HG03280 (cell line): ENCODE data around the gene ANKRD34A.
"Not testable (repeated sequence)": the region's sequence is repeated elsewhere in the genome, so short reads cannot be mapped to it uniquely, and the experiment has no call there.

Experiments
- ATAC-seq: cut with Tn5 transposase; IDR thresholded peaks from one replicate; pipeline ENCODE4 v1.9.1; 2021; ENCODE audit warnings: mild to moderate bottlenecking, moderate library complexity; ENCODE audit not compliant: unreplicated experiment

ANKRD34A gene

DNA sequence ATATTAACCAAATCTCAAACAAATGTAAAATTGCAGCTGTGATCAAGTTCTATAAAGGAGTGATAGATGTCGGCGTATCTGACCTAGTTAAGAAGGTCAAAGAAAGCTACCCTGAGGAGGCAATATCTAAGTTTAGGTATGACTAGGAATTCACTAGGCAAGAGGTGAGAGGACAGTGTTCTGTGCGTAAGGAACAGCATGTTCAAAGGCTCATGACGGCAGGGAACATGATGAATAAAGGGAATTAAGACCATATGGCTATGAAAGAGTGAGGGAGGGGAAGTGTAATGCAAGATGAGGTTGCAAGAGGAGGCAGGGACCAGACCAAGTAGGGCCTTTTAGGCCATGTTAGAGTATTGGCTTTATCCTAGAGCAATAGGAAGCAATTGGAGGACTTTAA lies 15.2 kb downstream of the ANKRD34A start:
- no peak for ATAC-seq

GRCh38 chr1:145947551-145947950 lies 16.8 kb downstream of the ANKRD34A start:
- ATAC-seq, result no peak

GRCh38 chr1:145946477-145946986 lies 17.8 kb downstream of the ANKRD34A start:
- no peak for ATAC-seq

GRCh38 chr1:145944532-145944931 lies 19.8 kb downstream of the ANKRD34A start:
- no peak for ATAC-seq

DNA sequence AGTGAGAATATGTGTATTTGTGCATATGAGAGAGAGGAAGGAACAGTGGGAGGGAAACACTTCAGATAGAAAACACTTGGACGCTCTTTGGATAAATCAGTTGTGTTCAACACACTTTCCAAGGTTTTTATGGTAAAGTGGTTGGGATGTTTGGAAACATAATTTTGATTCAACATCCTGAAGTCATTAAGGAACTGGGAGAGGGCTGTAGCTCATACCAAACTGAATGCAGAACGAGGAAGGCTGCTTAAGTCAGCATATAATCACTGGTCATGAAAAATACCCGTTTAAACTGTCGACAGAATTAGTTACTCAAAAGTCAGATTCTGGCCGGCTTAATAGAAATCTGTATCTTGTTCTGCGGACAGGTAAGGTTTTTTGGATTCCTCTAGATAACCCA lies 21.5 kb downstream of the ANKRD34A start:
- no peak for ATAC-seq

- no peak for ATAC-seq
Observed at GRCh38 chr1:145942405-145942804, 22.0 kb downstream of the ANKRD34A start.

- no peak for ATAC-seq
Observed at GRCh38 chr1:145937436-145937835, 26.9 kb downstream of the ANKRD34A start.

- no peak for ATAC-seq
Observed at GRCh38 chr1:145936247-145936646, 28.1 kb downstream of the ANKRD34A start.

DNA sequence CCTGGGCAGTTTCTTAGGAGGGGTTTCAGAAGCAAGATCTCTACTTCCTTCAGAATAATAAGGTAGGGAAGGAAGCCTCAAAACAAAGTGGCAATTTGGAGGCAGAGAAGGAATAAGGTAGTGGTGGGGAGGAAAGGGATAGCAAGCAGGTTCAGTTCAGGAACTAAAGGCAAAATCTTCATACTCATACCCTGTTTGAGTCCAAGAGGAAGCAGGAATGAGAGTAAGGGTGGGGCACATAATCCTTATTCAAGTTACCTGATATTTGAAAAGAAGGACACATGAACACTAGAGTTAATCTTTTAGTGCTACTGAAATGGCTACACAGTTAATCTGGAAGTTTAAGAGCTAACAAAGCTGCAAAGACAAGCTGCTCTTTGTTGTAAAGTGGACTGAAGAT lies 28.7 kb downstream of the ANKRD34A start:
- ATAC-seq, result no peak

GRCh38 chr1:145932522-145933009 lies 31.8 kb downstream of the ANKRD34A start:
- ATAC-seq, result not testable (repeated sequence)

- ATAC-seq, result no peak
Observed at GRCh38 chr1:145927916-145928643, 36.3 kb downstream of the ANKRD34A start.

GRCh38 chr1:145927063-145927886 lies 37.1 kb downstream of the ANKRD34A start, which contains the start of gene RBM8A:
Gene RBM8A (minus strand): TSS chr1:145927484. CDS start chr1:145927426, 58 bp downstream.
- peak; percentile 98 for ATAC-seq

- ATAC-seq, result peak; percentile 3
Observed at GRCh38 chr1:145926686-145927062, 37.7 kb downstream of the ANKRD34A start.

- ATAC-seq, result no peak
Observed at GRCh38 chr1:145922266-145922665, 42.1 kb downstream of the ANKRD34A start.

DNA sequence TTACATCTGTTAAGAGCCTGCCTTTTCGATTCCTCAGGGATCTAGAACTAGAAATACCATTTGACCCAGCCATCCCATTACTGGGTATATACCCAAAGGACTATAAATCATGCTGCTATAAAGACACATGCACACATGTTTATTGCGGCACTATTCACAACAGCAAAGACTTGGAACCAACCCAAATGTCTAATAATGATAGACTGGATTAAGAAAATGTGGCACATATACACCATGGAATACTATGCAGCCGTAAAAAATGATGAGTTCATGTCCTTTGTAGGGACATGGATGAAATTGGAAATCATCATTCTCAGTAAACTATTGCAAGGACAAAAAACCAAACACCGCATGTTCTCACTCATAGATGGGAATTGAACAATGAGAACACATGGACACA lies 44.1 kb downstream of the ANKRD34A start:
- not testable (repeated sequence) for ATAC-seq

- peak; percentile 79 for ATAC-seq
Observed at GRCh38 chr1:145918992-145919939, 45.1 kb downstream of the ANKRD34A start.

GRCh38 chr1:145918144-145918991 lies 46.0 kb downstream of the ANKRD34A start, which contains the start of gene PEX11B:
Gene PEX11B (minus strand): TSS chr1:145918717. CDS start chr1:145918688, 29 bp downstream.
- peak; percentile 82 for ATAC-seq

GRCh38 chr1:145917595-145917994 lies 46.8 kb downstream of the ANKRD34A start:
- ATAC-seq, result no peak

DNA sequence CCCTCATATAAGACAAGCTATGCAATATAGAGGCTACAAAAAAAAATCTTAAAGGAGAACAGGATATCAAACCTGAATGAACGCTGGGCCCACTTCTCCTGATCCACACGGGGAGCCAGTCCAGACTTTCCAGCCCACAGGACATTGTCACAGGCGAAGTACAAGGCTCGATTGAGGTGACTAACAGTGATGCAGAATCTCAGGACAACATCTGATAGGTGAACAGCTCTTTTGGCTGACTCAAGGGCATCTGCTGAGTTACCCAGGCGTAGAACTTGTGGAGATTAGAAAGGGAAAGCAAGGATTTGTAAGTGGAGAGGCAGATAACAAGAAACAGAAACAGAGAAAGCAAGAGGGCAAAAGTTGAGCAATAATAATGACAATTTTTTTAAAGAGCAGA lies 47.6 kb downstream of the ANKRD34A start:
- ATAC-seq, result no peak
